Endodermal cell (in vitro differentiated cells): ENCODE results near the gene ARFGAP1. TPM values are rescaled to one million over a fixed set of nuclear protein-coding genes. Genes with fewer than 3 reads are reported as not detected.

ENCODE experiments used
- DNase-seq: peaks from one replicate; pipeline ENCODE4 v3.0.0-alpha.2; 2017
- H3K27ac ChIP-seq: 2 replicates; pipeline ENCODE4 v1.5.1; 2013; ENCODE audit warnings: mild to moderate bottlenecking, low read depth, low read length, moderate library complexity
- H3K27me3 ChIP-seq: 2 replicates; pipeline ENCODE4 v1.6.1; 2013; ENCODE audit warnings: mild to moderate bottlenecking, low read length, moderate library complexity; ENCODE audit not compliant: insufficient read depth, control insufficient read depth, poor library complexity, severe bottlenecking
- H3K36me3 ChIP-seq: 2 replicates; pipeline ENCODE4 v1.7.0; 2013; ENCODE audit warnings: mild to moderate bottlenecking, low read length, moderate library complexity; ENCODE audit not compliant: control insufficient read depth, insufficient read depth
- H3K4me1 ChIP-seq: one replicate; pipeline ENCODE4 v1.7.0; 2013; ENCODE audit warnings: low read length; ENCODE audit not compliant: control insufficient read depth, insufficient read depth
- H3K4me3 ChIP-seq: 2 replicates; pipeline ENCODE4 v1.5.1; 2013; ENCODE audit warnings: mild to moderate bottlenecking, low read length, moderate library complexity
- H3K9ac ChIP-seq: 2 replicates; pipeline ENCODE4 v1.6.1; 2013; ENCODE audit warnings: mild to moderate bottlenecking, low read length, moderate library complexity; ENCODE audit not compliant: poor library complexity, severe bottlenecking; ENCODE audit errors: extremely low read depth
- H3K9me3 ChIP-seq: 2 replicates; pipeline ENCODE4 v1.6.1; 2013; ENCODE audit warnings: mild to moderate bottlenecking, low read length, moderate library complexity; ENCODE audit not compliant: control insufficient read depth
- H3K27ac Mint-ChIP-seq: 2 replicates; pipeline ENCODE4 v1.8.0; 2020; ENCODE audit warnings: mixed read lengths
- H3K27me3 Mint-ChIP-seq: 2 replicates; pipeline ENCODE4 v1.8.0; 2021; ENCODE audit warnings: mild to moderate bottlenecking, mixed read lengths; ENCODE audit not compliant: insufficient read depth
- H3K36me3 Mint-ChIP-seq: 2 replicates; pipeline ENCODE4 v1.8.0; 2020; ENCODE audit warnings: low read depth, mixed read lengths
- H3K4me1 Mint-ChIP-seq: 2 replicates; pipeline ENCODE4 v1.8.0; 2020; ENCODE audit warnings: mixed read lengths
- H3K4me3 Mint-ChIP-seq: 2 replicates; pipeline ENCODE4 v1.8.0; 2020; ENCODE audit warnings: mild to moderate bottlenecking, moderate library complexity, mixed read lengths
- H3K9me3 Mint-ChIP-seq: 2 replicates; pipeline ENCODE4 v1.8.0; 2020; ENCODE audit warnings: mild to moderate bottlenecking, mixed read lengths
- CTCF ChIP-seq: fragments of 200-600 bp; sonication (generic); conservative IDR thresholded peaks from 2 replicates; pipeline ENCODE4 v1.5.0; 2021; ENCODE audit warnings: antibody characterized with exemption, mild to moderate bottlenecking
- WGBS, 2 experiments: methylation state at CpG; one replicate each; pipeline versions ENCODE4 v1.1.5 to v1.1.7; 2013; ENCODE audit warnings: missing lambda C conversion rate in 2 of 2, mixed read lengths in 1 of 2; ENCODE audit not compliant: insufficient coverage in 1 of 2, insufficient read length in 1 of 2; 5-methylcytosine and 5-hydroxymethylcytosine counted together
- total RNA-seq, 2 donors: library from RNA; stranded (reverse); fragmentation: NEBNext Ultra II Directional in 1 of 2; extraction: Animal tissue kit (Norgen Biotek cat#: 25700) in 1 of 2; gene quantifications; 2 replicates in 1 of 2; 3 replicates in 1 of 2; pipeline ENCODE4 v1.2.1, GENCODE V29; 2021

ARFGAP1 gene
- total RNA-seq, 2 donors from 2014 or later = 159 to 208 TPM

- Histone ChIP-seq H3K36me3 (peaks cover 16% of the 10 kb centered on the region), H3K4me3 (no peak overlapping the region), H3K4me1 (no peaks in the 10 kb centered on the region), H3K27me3 (no peaks in the 10 kb centered on the region), H3K27ac (no peak overlapping the region), H3K9ac (no peak overlapping the region), H3K9me3 (no peaks in the 10 kb centered on the region)
- H3K27me3 Mint-ChIP-seq = no peaks in the 10 kb centered on the region
- TF ChIP-seq CTCF = no peak
- 93 to 97% methylated on average over 37 to 44 of the region's 44 CpGs for WGBS, 2 experiments
- peaks cover 31% of the 10 kb centered on the region for H3K36me3 Mint-ChIP-seq
- no peak overlapping the region for H3K27ac Mint-ChIP-seq
- DNase-seq = no peak
- H3K9me3 Mint-ChIP-seq = no peaks in the 10 kb centered on the region
- H3K4me1 Mint-ChIP-seq = no peaks in the 10 kb centered on the region
- no peak overlapping the region for H3K4me3 Mint-ChIP-seq
Observed at GRCh38 chr20:63285636-63286615, 13.3 kb downstream of the ARFGAP1 start.

- no peak for TF ChIP-seq CTCF
- H3K27me3 Mint-ChIP-seq = no peaks in the 10 kb centered on the region
- Histone ChIP-seq H3K36me3 (peaks cover 8% of the 10 kb centered on the region), H3K27ac (no peak overlapping the region), H3K4me1 (no peaks in the 10 kb centered on the region), H3K27me3 (no peaks in the 10 kb centered on the region), H3K4me3 (no peak overlapping the region), H3K9me3 (no peaks in the 10 kb centered on the region), H3K9ac (no peak overlapping the region)
- H3K36me3 Mint-ChIP-seq = peaks cover 27% of the 10 kb centered on the region
- no peak overlapping the region for H3K4me3 Mint-ChIP-seq
- DNase-seq = no peak
- no peaks in the 10 kb centered on the region for H3K4me1 Mint-ChIP-seq
- 93 to 98% methylated on average over 12 to 23 of the region's 23 CpGs for WGBS, 2 experiments
- no peaks in the 10 kb centered on the region for H3K9me3 Mint-ChIP-seq
- no peak overlapping the region for H3K27ac Mint-ChIP-seq
Observed at GRCh38 chr20:63286781-63287696, 14.4 kb downstream of the ARFGAP1 start.
